Measurements from ENCODE around the gene FNDC7. TPM values are rescaled to one million over a fixed set of nuclear protein-coding genes. Genes with fewer than 3 reads are reported as not detected.

The FNDC7 gene
- polyA plus RNA-seq, 1 of the 3 experiments (the other 2 are of a cell fraction), result 0.02 TPM

DNA sequence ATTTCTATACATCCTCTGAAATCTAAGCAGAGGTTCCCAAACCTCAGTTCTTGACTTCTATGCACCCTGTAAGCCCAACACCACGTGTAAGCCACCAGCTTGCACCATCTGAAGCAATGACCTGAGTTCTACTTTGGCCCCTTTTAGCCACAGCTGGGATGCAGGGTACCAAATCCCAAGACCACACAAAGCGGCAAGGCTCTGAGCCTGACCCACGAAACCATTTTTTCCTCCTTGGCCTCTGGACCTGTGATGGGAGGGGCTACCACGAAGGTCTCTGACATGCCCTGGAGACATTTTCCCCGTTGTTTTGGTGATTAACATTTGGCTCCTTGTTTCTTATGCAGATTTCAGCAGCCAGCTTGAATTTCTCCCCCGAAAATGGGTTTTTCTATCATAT, 72.6 kb downstream of the FNDC7 start:
- POLR2A ChIA-PET, result no interaction called here
- H3K9ac ChIP-seq, result no peak overlapping the region
- CTCF ChIA-PET, result no interaction called here

More for the DNA sequence above, 72.6 kb downstream of the FNDC7 start:
- no peaks in the 10 kb centered on the region for H3K79me2 ChIP-seq (ENCODE audit: insufficient read depth)
- H3K9me2 ChIP-seq, result no peaks in the 10 kb centered on the region
- DNase-seq, result no peak
- 82% methylated on average over 5 of the region's 6 CpGs for WGBS (ENCODE audit: low lambda C conversion rate)
- no peak overlapping the region for H3K4me3 ChIP-seq (ENCODE audit: low read depth in 2 of 2, low read length in 1 of 2)
- no peaks in the 10 kb centered on the region for H3K9me3 ChIP-seq
- peaks cover 29 to 93% of the 10 kb centered on the region in 2 experiments for H3K36me3 ChIP-seq (replicated peaks in 1 of 2; ENCODE audit: control insufficient read depth in 1 of 2, insufficient read depth in 2 of 2, low read length in 1 of 2)
- TF ChIP-seq ELF1 (IDR thresholded peaks at IDR 0.05) (no peak), CTCF (IDR thresholded peaks at IDR 0.05) (no peak), SMC3 (IDR thresholded peaks at IDR 0.05; ENCODE audit: low read depth, low read length) (no peak), GATA2 (CRISPR knock-in tag; IDR thresholded peaks at IDR 0.05) (no peak), MAX (IDR thresholded peaks at IDR 0.05; ENCODE audit: low read depth) (no peak), RAD21 (IDR thresholded peaks at IDR 0.05; ENCODE audit: low read length) (no peak), JUND (IDR thresholded peaks at IDR 0.05) (no peak), TAF1 (IDR thresholded peaks at IDR 0.05; ENCODE audit: borderline replicate concordance, low read depth, low read length) (no peak), NRF1 (IDR thresholded peaks at IDR 0.05; ENCODE audit: low read depth, low read length) (no peak), FOXJ3 (CRISPR knock-in tag; IDR thresholded peaks at IDR 0.05) (no peak), MEF2A (IDR thresholded peaks at IDR 0.05; ENCODE audit: borderline replicate concordance, low read depth) (no peak), TEAD4 (IDR thresholded peaks at IDR 0.05; ENCODE audit: borderline replicate concordance, insufficient read depth) (no peak), USF2 (IDR thresholded peaks at IDR 0.05; ENCODE audit: borderline replicate concordance, low read depth, low read length) (no peak), FOSL2 (IDR thresholded peaks at IDR 0.05; ENCODE audit: borderline replicate concordance, low read depth) (no peak), PBX3 (IDR thresholded peaks at IDR 0.05) (no peak)
- TF ChIP-seq, protein P1, sequence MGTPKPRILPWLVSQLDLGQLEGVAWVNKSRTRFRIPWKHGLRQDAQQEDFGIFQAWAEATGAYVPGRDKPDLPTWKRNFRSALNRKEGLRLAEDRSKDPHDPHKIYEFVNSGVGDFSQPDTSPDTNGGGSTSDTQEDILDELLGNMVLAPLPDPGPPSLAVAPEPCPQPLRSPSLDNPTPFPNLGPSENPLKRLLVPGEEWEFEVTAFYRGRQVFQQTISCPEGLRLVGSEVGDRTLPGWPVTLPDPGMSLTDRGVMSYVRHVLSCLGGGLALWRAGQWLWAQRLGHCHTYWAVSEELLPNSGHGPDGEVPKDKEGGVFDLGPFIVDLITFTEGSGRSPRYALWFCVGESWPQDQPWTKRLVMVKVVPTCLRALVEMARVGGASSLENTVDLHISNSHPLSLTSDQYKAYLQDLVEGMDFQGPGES (IDR thresholded peaks at IDR 0.05; ENCODE audit: low read depth, low read length), result no peak
- H3K4me1 ChIP-seq (ENCODE audit: control insufficient read depth in 1 of 2, insufficient read depth in 2 of 2, low read depth in 1 of 2, low read length in 1 of 2), result no peaks in the 10 kb centered on the region
- H2AFZ ChIP-seq (ENCODE audit: low read depth), result no peak overlapping the region
- H3F3A ChIP-seq (replicated peaks; ENCODE audit: insufficient read depth), result no peaks in the 10 kb centered on the region
- no peaks in the 10 kb centered on the region for H4K20me1 ChIP-seq (ENCODE audit: insufficient read depth)
- H3K27ac ChIP-seq (ENCODE audit: low read depth in 2 of 2, low read length in 1 of 2), result no peak overlapping the region
- no peaks in the 10 kb centered on the region for H3K27me3 ChIP-seq (ENCODE audit: insufficient read depth)
- no peak overlapping the region for H3K4me2 ChIP-seq

Measured in SK-N-SH (cell line).